GM21786 (cell line): ENCODE data around the gene ABHD1.

Source experiments
- ATAC-seq: cut with Tn5 transposase; IDR thresholded peaks from one replicate; pipeline ENCODE4 v1.9.1; 2021; ENCODE audit not compliant: unreplicated experiment

The ABHD1 gene

DNA sequence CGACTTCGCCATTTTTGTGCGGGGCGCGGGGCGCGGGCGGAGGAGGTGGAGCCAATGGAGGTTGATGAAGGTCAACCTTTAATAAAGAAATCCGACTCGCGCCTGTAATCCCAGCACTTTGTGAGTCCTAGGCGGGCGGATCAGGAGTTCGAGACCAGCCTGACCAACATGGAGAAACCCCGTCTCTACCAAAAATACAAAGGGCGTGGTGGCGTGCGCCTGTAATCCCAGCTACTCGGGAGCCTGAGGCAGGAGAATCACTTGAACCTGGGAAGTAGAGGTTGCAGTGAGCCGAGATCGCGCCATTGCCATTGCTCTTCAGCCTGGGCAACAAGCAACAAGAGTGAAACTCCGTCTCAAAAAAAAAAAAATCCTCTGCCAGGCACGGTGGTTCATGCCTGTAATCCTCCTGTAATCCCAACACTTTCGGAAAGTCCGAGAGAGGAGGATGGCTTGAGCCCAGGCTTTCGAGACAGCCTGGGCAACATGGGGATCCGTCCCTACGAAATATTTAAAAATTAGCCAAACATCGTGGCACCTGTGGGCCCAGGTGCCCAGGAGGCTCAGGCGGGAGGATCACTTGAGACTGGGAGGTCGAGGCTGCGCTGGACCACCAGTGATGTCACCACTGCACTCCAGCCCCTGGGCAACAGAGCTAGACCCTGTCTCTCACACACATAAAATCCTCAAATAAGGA lies 11.3 kb downstream of the ABHD1 start:
- ATAC-seq: no peak

DNA sequence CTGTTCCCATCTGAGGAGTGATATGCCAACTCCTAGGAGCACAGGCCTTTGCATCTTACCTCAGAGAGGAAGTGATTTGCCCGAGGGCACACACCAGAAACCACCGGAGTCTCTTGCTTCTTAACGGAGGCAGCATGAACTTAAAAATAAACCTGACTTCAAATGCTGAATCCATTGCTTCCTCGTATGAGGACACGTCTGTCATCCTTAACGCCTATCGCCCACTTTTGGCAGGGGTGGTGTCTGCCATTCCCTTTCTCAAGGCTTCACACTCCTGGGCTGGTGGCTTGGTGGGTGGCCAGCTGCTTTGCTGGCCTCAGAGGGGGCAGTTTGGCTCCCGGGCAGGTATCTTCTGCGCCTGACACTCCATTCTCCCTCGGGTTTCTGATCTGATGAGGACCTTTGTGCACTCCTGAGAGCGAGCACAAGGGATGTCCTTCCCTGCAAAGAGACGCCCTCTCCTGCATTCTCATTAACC lies 11.9 kb downstream of the ABHD1 start:
- ATAC-seq: no peak

DNA sequence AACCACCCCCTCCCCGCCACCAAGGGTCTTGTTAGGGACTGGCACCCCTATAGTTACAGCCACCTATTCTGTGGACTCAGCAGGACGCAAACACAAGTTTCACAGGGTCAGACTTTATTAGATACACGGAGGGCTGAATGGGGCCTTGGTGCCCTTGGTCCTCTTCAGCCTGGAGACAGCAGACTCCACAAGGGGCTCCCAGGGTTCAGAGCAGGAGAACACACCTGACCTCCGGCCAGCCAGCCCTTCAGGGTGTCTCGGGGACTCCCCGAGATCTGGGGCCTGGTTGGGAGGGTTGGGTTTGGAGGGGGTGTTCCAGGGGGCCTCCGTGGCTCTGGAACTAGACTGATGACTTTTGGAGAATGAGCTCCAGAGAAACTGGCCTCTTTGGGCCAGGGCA lies 13.1 kb downstream of the ABHD1 start:
- ATAC-seq: no peak

DNA sequence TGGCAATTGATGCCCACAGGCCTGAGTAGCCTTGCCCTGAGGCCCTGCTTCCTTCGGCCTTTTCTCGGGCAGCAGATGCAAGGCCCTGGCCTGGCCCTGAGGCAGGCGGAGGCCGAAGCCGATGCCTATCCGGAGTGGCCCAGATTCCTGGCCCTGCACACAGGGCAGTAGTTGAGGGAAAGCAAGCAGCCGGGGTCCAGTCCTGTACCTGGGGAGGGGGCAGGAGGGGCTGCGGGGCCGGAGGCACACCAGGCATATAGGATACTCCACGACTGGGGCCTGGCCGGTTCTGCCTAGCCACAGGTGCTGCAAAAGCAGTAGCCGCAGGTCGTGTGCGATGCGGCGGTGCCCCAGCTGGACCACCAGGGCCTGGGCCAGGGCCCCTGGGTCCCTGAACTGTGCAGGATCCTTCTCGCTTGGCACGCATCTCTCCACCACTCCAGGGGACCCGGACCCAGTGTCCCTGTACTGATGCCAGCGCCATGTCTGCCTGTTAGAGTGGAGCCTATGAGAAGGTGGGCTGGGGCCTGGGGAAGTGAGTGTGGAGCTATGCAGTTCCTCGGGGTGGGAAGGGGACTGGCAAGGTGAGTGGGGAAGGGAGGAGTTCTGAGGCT lies 13.8 kb downstream of the ABHD1 start:
- no peak for ATAC-seq

DNA sequence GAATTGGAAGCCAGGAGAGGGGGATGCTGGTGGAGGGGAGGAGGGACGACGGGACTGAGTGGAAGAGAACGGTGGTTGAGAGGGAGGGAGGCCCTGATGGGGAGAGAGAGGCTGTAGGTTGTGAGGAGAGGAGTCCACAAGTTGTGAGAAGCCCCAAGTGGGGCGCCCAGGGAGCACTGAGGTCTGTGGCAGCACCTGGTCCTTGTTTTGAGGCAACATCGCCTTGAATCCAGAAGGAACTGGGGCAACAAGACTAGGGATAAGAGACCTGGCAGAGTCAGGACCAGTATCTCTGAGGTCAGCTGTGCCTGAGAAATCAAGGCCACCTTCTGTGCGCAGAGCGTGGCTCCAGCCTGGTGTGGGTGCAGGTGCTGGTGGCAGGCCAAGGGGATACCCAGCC lies 14.5 kb downstream of the ABHD1 start:
- no peak for ATAC-seq

DNA sequence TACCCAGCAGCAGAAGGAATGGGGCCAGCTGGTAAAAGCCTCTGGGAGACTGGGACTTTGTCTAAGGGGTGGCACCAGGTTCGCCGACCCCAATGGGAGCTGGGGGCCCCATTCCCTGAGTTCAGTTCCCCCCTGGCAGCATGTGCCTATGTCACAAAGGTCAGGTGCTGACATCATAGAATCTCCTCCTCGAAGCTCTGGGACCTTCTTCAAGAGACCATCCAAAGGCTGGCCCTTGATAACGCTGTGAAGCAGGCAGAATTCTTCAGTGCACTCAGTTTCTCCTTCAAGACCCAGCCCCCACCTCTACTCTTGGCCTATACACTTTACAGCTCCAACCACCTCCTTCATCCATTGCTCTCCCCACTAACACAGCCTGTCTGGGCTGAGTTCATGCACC lies 15.7 kb downstream of the ABHD1 start, which contains the start of gene PRR30:
TSS of gene PRR30 (minus strand) at position 101 of the 400 bp plus-strand sequence. CDS start 1,081 bp downstream, outside the sequence.
- ATAC-seq: no peak

DNA sequence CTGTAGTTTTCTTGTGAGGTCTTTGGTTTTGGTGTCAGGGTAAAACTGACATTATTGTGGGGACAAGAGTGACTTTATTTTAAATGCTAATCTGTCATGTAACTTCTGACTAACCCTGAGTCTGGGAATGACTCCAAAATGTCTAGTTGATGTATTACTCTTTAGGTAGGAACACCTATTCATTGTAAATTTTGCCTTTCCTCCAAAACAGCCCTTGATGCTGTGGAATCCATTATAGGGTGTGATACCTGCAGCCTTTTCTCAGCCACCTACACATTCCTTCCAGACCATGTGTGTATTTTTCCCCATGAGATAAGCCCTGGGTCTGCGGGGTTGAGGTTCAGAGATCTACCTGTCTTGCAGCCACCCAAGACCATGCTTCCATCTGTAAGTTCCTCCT lies 19.7 kb downstream of the ABHD1 start:
- ATAC-seq: no peak

DNA sequence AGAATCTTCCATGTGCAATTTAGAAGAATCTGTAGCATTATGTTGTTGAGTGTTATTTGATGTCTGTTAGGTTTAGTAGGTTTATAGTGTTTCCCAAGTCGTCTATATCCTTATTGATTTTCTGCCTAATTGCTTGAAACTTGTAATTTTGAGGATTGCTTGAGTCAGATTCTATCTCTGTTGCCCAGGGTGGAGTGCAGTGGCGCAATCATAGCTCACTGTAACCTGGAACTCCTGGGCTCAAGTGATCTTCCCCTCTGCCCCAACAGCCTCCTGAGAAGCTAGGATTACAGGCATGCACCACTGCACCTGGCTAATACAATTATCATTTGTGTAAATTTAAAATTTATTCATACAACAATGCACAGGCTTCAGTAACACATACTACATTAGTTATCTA lies 22.1 kb downstream of the ABHD1 start:
- ATAC-seq: no peak

DNA sequence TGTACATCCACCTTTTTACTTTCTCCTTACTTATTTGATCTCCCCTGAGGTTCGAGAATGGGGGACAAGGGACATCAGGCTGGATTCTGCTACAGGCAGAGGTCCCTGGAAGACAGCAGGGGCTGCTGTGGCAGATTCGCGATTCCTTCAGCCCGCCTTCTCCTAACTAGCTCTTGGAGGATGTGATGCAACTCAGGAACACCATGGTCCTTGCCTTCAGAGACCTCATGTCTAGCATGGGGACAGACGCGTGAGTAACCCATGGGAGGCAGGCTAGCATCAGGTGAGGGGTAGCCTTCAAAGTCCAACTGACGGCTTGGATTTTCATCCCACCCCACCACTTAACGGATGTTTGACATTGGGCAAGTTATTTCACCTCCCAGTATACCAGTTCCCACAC lies 24.3 kb downstream of the ABHD1 start:
- no peak for ATAC-seq

DNA sequence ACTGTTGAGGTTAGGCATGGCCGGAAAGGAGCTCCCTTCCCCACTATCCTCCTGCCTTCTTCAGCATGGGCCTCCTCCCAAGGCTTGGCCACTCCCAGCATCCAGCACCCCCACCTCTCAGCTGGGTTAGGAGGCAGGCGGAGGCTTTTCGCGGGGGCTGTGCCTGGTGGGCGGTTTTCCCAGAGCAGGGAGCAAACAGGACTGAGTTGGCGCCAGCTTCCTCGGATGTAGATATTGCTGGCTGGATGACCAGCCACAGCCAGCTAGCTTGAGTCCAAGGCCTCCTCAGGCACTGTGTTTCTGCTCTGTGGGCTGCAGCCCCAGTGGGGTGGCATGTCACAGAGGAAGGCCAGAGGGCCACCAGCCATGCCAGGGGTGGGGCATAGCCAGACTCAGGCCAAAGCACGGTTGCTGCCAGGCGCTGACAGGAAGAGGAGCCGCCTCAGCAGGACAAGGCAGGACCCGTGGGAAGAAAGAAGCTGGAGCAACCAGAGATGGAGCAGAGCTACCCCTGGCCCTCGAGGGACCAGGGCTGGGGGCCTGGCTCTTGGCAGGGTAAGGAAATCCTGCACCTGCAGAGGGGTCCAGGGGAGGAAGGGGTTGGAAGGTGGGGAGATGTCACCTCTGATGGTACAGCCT lies 25.3 kb downstream of the ABHD1 start, which contains the start of gene TCF23:
TSS of gene TCF23 (plus strand) at position 204 of the 639 bp plus-strand sequence. CDS start at position 334, 130 bp downstream.
- ATAC-seq: no peak

DNA sequence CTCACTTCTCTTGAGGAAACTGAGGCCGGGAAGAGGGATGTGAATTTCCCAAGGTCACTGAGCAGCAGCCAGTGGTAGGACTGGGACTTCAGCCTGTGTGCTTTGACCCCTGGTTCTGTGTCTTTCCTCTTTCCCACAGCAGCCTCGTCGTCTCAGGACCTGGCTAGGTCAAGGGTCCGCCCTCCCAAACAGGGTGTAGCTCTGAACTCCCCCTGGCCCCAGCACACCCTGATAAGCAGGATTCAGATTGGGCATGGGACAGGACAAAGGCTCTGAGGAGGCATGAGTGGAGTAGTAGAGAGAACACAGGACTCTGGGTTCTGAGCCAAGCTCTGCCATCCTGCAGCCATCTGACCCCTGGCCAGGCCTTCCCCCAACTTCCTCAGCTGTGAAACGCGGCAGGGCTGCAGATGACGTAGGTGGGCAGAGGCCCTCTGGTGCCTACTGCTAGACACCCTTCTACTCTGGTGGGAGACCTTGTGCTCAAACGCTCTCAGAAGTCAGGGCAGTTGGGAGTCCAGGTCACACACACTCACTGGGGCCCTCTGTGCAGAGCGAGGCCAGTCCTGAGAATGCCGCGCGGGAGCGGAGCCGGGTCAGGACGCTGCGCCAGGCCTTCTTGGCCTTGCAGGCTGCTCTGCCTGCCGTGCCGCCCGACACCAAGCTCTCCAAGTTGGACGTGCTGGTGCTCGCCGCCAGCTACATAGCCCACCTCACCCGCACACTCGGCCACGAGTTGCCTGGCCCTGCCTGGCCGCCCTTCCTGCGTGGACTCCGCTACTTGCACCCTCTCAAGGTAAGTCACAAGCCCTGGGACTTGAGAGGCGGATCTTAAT lies 26.2 kb downstream of the ABHD1 start:
- ATAC-seq: no peak

DNA sequence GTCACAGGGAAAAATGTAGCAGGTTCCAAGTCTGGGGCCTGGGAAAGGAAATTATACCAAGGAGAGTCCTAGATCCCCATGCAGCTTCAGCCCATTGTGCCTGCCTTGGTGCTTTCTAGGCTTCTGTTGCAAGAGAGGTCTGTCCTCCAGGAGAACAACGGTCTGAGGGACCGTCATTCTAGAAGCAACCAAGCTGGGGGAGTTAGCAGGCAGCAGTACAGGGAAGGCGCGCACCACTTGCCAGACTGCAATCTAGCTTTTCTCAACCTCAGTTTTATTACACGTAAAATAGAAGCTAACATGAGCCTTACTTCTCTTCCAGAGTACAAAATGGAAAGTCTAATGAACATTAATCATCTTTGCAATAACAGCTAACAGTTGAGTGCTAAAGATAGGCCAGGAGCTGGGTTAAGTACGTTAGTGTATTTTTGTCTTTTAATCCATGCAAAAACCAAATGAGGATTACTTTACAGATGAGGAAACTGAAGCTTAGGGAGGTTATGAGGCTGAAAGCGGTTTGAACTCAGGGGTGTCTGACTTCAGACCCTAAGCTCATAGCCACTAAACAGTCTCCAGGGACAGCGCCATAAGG lies 27.1 kb downstream of the ABHD1 start:
- ATAC-seq: no peak

DNA sequence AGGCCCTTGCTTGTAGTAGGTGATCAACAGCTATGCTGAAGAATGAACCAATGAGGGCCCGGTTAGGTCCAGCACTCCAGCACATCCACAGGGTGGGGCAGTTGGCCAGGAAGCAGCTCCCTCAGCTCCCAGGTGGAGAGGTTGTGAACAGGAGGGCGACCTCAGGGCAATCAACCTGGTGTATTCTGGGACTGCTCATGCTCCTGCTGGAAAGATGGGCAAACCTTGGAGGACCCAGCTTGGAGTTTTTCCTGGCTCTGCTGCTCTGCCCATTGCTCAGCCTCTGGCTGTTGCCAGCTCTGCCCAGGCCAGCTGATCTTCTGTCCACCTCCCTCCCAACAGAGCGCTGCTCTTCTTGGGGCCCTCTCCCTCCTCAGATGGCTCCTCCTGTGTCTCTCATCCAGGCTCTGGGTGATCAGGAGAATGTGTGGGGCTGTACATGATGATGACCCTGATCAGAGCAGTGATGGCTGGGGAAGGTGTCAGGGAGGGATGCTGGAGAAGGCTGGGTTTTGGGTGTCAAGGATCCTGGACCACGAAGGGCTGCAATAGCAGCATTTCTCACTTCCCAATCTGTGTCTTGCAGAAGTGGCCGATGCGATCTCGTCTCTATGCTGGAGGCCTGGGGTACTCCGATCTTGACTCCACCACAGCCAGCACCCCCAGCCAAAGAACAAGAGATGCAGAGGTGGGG lies 28.6 kb downstream of the ABHD1 start:
- no peak for ATAC-seq

DNA sequence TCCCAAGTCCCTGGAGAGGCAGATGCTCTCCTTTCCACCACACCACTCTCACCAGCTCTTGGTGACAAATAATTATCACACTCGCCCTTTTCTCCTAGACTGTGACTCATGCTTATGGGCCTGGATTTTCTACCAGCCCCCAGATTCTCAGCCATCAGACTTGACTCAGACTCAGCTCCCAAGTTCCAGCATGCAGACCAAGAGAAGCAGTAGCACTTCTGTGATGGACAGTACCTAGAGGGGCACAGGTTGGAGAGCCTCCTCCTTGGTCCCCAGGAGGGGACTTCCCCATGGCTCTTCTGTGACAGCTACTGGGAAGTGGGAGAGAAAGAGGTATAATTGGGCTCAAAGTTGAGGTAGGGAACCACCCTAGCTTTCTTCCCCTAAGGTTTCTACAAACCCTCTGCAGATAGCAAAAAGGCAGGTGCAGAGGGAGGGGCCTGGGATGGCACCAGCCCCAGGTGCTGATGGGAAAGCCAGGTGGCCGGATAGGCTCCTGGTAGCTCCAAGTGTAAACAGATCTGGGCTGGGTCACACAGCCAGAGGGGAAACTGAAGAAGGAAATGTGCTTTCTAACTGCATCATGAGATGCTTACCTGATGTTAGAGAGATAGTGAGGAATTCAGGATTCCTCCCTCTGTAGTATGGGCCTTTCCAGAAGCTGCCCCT lies 29.3 kb downstream of the ABHD1 start:
- ATAC-seq: no peak

DNA sequence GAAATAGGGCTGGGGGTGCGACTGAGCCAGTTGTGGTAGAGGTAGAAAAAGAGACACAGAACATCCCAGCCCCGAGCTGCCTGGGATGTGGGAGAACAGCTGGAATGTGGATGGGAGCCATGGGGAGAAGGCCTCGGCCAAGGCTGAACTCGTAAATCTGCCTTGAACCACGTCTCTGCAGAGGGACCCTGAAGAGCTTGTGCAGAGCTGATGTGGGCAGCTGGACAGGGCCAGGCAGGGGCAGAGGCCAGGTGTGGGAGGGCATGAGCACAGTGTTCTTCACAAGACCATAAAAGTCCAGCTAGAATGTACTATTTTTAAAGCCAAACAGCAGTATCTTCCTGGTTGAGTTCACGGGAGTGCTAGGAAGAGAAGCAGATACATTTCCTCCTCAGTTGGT lies 30.9 kb downstream of the ABHD1 start:
- no peak for ATAC-seq

DNA sequence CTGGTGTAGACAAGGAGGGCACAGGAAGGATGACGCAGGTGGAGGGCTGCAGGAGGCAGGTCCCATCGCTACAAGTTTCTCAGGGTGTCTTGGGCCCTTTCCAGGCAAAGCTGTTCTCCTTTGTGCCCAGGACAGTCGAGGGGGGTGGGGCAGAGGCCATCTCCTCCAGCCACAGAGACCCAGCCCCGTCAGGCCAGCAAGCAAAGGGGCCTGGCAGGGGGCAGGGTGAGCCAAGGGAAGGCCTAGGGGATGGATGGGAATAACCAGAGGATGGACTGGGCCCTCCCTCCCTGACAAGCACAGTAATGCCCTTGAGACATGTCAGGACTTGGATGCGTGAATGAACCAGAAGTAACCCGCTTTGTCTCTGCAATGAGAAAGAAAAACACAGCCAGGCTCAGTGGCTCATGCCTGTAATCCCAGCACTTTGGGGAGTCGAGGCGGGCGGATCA lies 31.5 kb downstream of the ABHD1 start:
- no peak for ATAC-seq

DNA sequence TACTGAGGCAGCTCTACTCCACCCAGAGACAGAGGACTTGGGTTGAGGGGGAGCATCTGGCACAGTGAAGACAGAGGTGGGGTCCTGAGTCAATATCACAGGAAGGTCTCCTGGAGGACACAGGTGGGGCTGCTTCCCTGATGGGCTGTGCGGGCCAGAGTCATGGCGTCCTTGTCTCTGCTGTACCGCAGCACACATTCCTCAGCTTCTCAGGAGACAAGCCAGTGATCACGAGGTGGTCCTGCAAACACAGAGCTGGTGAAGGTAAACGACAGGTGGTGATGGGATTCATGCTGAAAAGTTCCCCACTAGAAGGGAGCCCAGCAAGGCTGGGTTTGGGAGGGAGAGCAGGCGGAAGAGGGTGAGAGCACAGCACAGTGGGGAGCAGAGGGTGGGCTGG lies 34.9 kb downstream of the ABHD1 start:
- ATAC-seq: no peak

DNA sequence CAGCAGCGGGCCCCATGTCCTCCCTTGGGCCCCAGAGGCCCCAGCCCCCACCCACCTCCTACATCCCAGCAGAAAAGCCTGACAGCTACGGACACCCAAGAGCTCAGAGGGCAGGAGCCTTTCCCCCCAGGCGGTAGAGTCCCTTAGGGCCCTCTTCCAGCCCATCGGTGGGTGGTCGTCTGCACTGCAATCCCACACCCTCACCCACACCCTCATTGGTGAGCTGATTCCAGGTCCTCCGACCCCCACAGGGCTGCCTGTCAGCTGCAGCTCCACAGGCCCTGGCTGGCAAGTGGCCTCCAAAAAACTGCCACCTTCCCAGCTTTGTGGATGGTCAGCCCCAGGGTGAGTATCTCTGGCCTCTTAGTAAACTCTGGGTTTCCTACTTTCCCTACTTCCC lies 35.7 kb downstream of the ABHD1 start:
- ATAC-seq: no peak

DNA sequence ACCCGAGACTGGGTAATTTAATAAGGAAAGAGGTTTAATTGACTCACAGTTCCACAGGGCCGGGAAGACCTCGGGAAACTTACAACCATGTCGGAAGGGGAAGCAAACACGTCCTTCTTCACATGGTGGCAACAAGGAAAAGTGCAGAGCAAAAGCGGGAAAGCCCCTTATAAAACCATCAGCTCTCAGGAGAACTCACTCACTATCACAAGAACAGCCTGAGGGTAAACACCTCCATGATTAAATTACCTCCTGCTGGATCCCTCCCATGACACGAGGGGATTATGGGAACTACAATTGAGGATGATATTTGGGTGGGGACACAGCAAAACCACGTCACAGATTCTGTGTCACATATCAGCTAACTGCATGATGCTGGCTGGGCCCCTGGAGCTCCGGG lies 36.6 kb downstream of the ABHD1 start:
- no peak for ATAC-seq
